T-helper 1 cell treated with Interleukin-12 subunit alpha and Interleukin-12 subunit beta and Interleukin-4 antibody, amounts not matched to agents 30 μg/mL and 1 μg/mL, for 36 hours (primary cell): Measurements from ENCODE around the gene KLK2.

Experiments used
- H3K27ac Mint-ChIP-seq: one replicate; pipeline ENCODE4 v1.8.0; 2021; ENCODE audit warnings: mild to moderate bottlenecking, mixed read lengths
- H3K27me3 Mint-ChIP-seq: one replicate; pipeline ENCODE4 v1.8.0; 2021; ENCODE audit warnings: low read depth, mixed read lengths
- H3K36me3 Mint-ChIP-seq: one replicate; pipeline ENCODE4 v1.8.0; 2021; ENCODE audit warnings: low read depth, mixed read lengths
- H3K4me1 Mint-ChIP-seq: one replicate; pipeline ENCODE4 v1.8.0; 2021; ENCODE audit warnings: low read depth, mixed read lengths
- H3K4me3 Mint-ChIP-seq: one replicate; pipeline ENCODE4 v1.8.0; 2021; ENCODE audit warnings: mild to moderate bottlenecking, moderate library complexity, mixed read lengths
- H3K9me3 Mint-ChIP-seq: one replicate; pipeline ENCODE4 v1.8.0; 2021; ENCODE audit warnings: mixed read lengths

The KLK2 gene

GRCh38 chr19:50873056-50873455 is at the start of gene KLK2:
KLK2 (plus strand) TSS chr19:50873439; CDS start chr19:50873474, 35 bp downstream.
- Mint-ChIP-seq H3K9me3 (no peaks in the 10 kb centered on the region), H3K36me3 (no peaks in the 10 kb centered on the region), H3K27me3 (peaks cover 6% of the 10 kb centered on the region), H3K4me3 (no peak within 1 kb of the TSS), H3K27ac (no peak within 1 kb of the TSS), H3K4me1 (no peaks in the 10 kb centered on the region)

GRCh38 chr19:50826492-50827240 is 46.6 kb upstream of the KLK2 start:
- H3K27me3 Mint-ChIP-seq, result peaks cover 29% of the 10 kb centered on the region
- peaks cover 1% of the 10 kb centered on the region for H3K4me1 Mint-ChIP-seq
- no peaks in the 10 kb centered on the region for H3K9me3 Mint-ChIP-seq
- H3K36me3 Mint-ChIP-seq, result no peaks in the 10 kb centered on the region
- no peak overlapping the region for H3K4me3 Mint-ChIP-seq
- H3K27ac Mint-ChIP-seq, result no peak overlapping the region

- H3K36me3 Mint-ChIP-seq, result no peaks in the 10 kb centered on the region
- peaks cover 22% of the 10 kb centered on the region for H3K27me3 Mint-ChIP-seq
- no peak overlapping the region for H3K4me3 Mint-ChIP-seq
- no peak overlapping the region for H3K27ac Mint-ChIP-seq
- H3K9me3 Mint-ChIP-seq, result no peaks in the 10 kb centered on the region
- H3K4me1 Mint-ChIP-seq, result no peaks in the 10 kb centered on the region
These were observed 45.8 kb upstream of the KLK2 start for GRCh38 chr19:50827476-50827875.

GRCh38 chr19:50829801-50830200 is 43.4 kb upstream of the KLK2 start:
- H3K9me3 Mint-ChIP-seq, result no peaks in the 10 kb centered on the region
- no peaks in the 10 kb centered on the region for H3K36me3 Mint-ChIP-seq
- H3K27ac Mint-ChIP-seq, result no peak overlapping the region
- H3K27me3 Mint-ChIP-seq, result peaks cover 27% of the 10 kb centered on the region
- no peak overlapping the region for H3K4me3 Mint-ChIP-seq
- no peaks in the 10 kb centered on the region for H3K4me1 Mint-ChIP-seq

- no peak overlapping the region for H3K27ac Mint-ChIP-seq
These were observed 42.8 kb upstream of the KLK2 start for GRCh38 chr19:50830266-50831025.

GRCh38 chr19:50831026-50831396 is 42.2 kb upstream of the KLK2 start:
- no peaks in the 10 kb centered on the region for H3K36me3 Mint-ChIP-seq

More at GRCh38 chr19:50830266-50831025, 42.8 kb upstream of the KLK2 start:
- Mint-ChIP-seq H3K9me3 (no peaks in the 10 kb centered on the region), H3K27me3 (peaks cover 27% of the 10 kb centered on the region), H3K4me1 (peaks cover 3% of the 10 kb centered on the region), H3K4me3 (no peak overlapping the region), H3K36me3 (no peaks in the 10 kb centered on the region)

GRCh38 chr19:50832666-50833065 is 40.6 kb upstream of the KLK2 start:
- no peak overlapping the region for H3K4me3 Mint-ChIP-seq
- peaks cover 43% of the 10 kb centered on the region for H3K27me3 Mint-ChIP-seq
- peaks cover 7% of the 10 kb centered on the region for H3K4me1 Mint-ChIP-seq
- H3K36me3 Mint-ChIP-seq, result no peaks in the 10 kb centered on the region
- no peaks in the 10 kb centered on the region for H3K9me3 Mint-ChIP-seq
- no peak overlapping the region for H3K27ac Mint-ChIP-seq

More at GRCh38 chr19:50831026-50831396, 42.2 kb upstream of the KLK2 start:
- Mint-ChIP-seq H3K4me3 (no peak overlapping the region), H3K9me3 (no peaks in the 10 kb centered on the region), H3K27me3 (peaks cover 27% of the 10 kb centered on the region), H3K4me1 (peaks cover 3% of the 10 kb centered on the region), H3K27ac (no peak overlapping the region)

- H3K36me3 Mint-ChIP-seq, result no peaks in the 10 kb centered on the region
- no peaks in the 10 kb centered on the region for H3K9me3 Mint-ChIP-seq
- peaks cover 42% of the 10 kb centered on the region for H3K27me3 Mint-ChIP-seq
- no peak within 1 kb of the TSS for H3K27ac Mint-ChIP-seq
- H3K4me1 Mint-ChIP-seq, result peaks cover 9% of the 10 kb centered on the region
- no peak within 1 kb of the TSS for H3K4me3 Mint-ChIP-seq
These were observed 40.0 kb upstream of the KLK2 start, which contains the start of gene KLK15 for GRCh38 chr19:50833117-50833801. KLK15 (minus strand) TSS chr19:50833574; CDS start chr19:50831492, 2,082 bp downstream.

GRCh38 chr19:50833802-50834167 is 39.5 kb upstream of the KLK2 start:
- Mint-ChIP-seq H3K27ac (no peak overlapping the region), H3K36me3 (no peaks in the 10 kb centered on the region), H3K4me3 (no peak overlapping the region), H3K4me1 (peaks cover 10% of the 10 kb centered on the region), H3K9me3 (no peaks in the 10 kb centered on the region), H3K27me3 (peaks cover 42% of the 10 kb centered on the region)

- H3K4me1 Mint-ChIP-seq, result peaks cover 10% of the 10 kb centered on the region
- H3K9me3 Mint-ChIP-seq, result no peaks in the 10 kb centered on the region
- no peaks in the 10 kb centered on the region for H3K36me3 Mint-ChIP-seq
- no peak overlapping the region for H3K27ac Mint-ChIP-seq
- H3K4me3 Mint-ChIP-seq, result peak overlapping the region; percentile 84
- H3K27me3 Mint-ChIP-seq, result peaks cover 39% of the 10 kb centered on the region
These were observed 38.0 kb upstream of the KLK2 start for GRCh38 chr19:50835103-50835784.

- Mint-ChIP-seq H3K4me3 (peak overlapping the region; percentile 84), H3K4me1 (peaks cover 10% of the 10 kb centered on the region), H3K36me3 (no peaks in the 10 kb centered on the region), H3K27ac (peak overlapping the region; percentile 43), H3K9me3 (no peaks in the 10 kb centered on the region), H3K27me3 (peaks cover 37% of the 10 kb centered on the region)
These were observed 37.3 kb upstream of the KLK2 start for GRCh38 chr19:50835785-50836542.

- Mint-ChIP-seq H3K27ac (peak overlapping the region; percentile 43), H3K9me3 (no peaks in the 10 kb centered on the region), H3K4me1 (peaks cover 10% of the 10 kb centered on the region), H3K4me3 (peak overlapping the region; percentile 84), H3K36me3 (no peaks in the 10 kb centered on the region), H3K27me3 (peaks cover 35% of the 10 kb centered on the region)
These were observed 36.6 kb upstream of the KLK2 start for GRCh38 chr19:50836543-50837195.

GRCh38 chr19:50837300-50837699 is 35.9 kb upstream of the KLK2 start:
- H3K36me3 Mint-ChIP-seq, result no peaks in the 10 kb centered on the region
- H3K27me3 Mint-ChIP-seq, result peaks cover 34% of the 10 kb centered on the region
- H3K4me3 Mint-ChIP-seq, result peak overlapping the region; percentile 14
- H3K27ac Mint-ChIP-seq, result no peak overlapping the region
- H3K4me1 Mint-ChIP-seq, result peaks cover 10% of the 10 kb centered on the region
- no peaks in the 10 kb centered on the region for H3K9me3 Mint-ChIP-seq
